ENCODE measurements around the gene CTNNA3.

The CTNNA3 gene

GRCh38 chr10:66350622-66351399 lies 1345.2 kb downstream of the CTNNA3 start:
- no peak for TF ChIP-seq CTCF (IDR thresholded peaks at IDR 0.05)

- TF ChIP-seq CTCF (IDR thresholded peaks at IDR 0.05) = no peak
These were observed 1346.3 kb downstream of the CTNNA3 start for GRCh38 chr10:66349726-66350125.

GRCh38 chr10:66349076-66349475 lies 1346.9 kb downstream of the CTNNA3 start:
- TF ChIP-seq CTCF (IDR thresholded peaks at IDR 0.05) = no peak

GRCh38 chr10:66337211-66337610 lies 1358.8 kb downstream of the CTNNA3 start:
- no peak for TF ChIP-seq CTCF (IDR thresholded peaks at IDR 0.05)

- TF ChIP-seq CTCF (IDR thresholded peaks at IDR 0.05) = no peak
These were observed 1359.2 kb downstream of the CTNNA3 start for GRCh38 chr10:66336791-66337190.

- no peak for TF ChIP-seq CTCF (IDR thresholded peaks at IDR 0.05)
These were observed 1366.8 kb downstream of the CTNNA3 start for GRCh38 chr10:66329147-66329546.

GRCh38 chr10:66326876-66327275 lies 1369.1 kb downstream of the CTNNA3 start:
- TF ChIP-seq CTCF (IDR thresholded peaks at IDR 0.05) = no peak

- no peak for TF ChIP-seq CTCF (IDR thresholded peaks at IDR 0.05)
These were observed 1373.2 kb downstream of the CTNNA3 start for GRCh38 chr10:66322777-66323176.

Measured in LNCAP (cell line).